Suprapubic skin (tissue), 3 donors: Measurements from ENCODE around the gene TK2.
"Not testable (repeated sequence)": the region's sequence is repeated elsewhere in the genome, so short reads cannot be mapped to it uniquely, and the experiment has no call there.

Source experiments
- POLR2A ChIP-seq, 2 donors: fragments of 450-650 bp; IDR thresholded peaks; one replicate each; pipeline ENCODE4 v1.6.1; 2017; ENCODE audit warnings: antibody characterized with exemption in 2 of 2, mild to moderate bottlenecking in 2 of 2, moderate library complexity in 2 of 2
- TF ChIP-seq, protein P1 (sequence below), 2 donors: fragments of 200-600 bp in 1 of 2; fragments of 450-650 bp in 1 of 2; sonication (generic) in 1 of 2; IDR thresholded peaks; one replicate each; pipeline ENCODE4 v1.5.1; 2016 to 2019; ENCODE audit warnings: antibody characterized with exemption in 2 of 2, mild to moderate bottlenecking in 1 of 2, moderate library complexity in 1 of 2

DNA sequence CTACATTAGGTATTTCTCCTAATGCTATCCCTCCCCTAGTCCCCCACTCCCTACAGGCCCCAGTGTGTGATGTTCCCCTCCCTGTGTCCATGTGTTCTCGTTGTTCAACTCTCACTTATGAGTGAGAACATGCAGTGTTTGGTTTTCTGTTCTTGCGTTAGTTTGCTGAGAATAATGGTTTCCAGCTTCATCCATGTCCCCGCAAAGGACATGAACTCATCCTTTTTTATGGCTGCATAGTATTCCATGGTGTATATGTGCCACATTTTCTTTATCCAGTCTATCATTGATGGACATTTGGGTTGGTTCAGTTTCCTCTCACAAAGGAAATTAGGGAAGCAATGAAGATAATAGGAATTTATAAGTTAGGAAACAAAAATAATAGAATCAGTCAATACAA, 17.3 kb upstream of the TK2 start:
- TF ChIP-seq, protein P1, sequence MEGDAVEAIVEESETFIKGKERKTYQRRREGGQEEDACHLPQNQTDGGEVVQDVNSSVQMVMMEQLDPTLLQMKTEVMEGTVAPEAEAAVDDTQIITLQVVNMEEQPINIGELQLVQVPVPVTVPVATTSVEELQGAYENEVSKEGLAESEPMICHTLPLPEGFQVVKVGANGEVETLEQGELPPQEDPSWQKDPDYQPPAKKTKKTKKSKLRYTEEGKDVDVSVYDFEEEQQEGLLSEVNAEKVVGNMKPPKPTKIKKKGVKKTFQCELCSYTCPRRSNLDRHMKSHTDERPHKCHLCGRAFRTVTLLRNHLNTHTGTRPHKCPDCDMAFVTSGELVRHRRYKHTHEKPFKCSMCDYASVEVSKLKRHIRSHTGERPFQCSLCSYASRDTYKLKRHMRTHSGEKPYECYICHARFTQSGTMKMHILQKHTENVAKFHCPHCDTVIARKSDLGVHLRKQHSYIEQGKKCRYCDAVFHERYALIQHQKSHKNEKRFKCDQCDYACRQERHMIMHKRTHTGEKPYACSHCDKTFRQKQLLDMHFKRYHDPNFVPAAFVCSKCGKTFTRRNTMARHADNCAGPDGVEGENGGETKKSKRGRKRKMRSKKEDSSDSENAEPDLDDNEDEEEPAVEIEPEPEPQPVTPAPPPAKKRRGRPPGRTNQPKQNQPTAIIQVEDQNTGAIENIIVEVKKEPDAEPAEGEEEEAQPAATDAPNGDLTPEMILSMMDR (IDR thresholded peaks at IDR 0.05): not testable (repeated sequence)
- not testable (repeated sequence) for TF ChIP-seq POLR2A (IDR thresholded peaks at IDR 0.05)
